Stomach (tissue), 9 donors: ENCODE data around the gene ERVFRD-1. TPM values are rescaled to one million over a fixed set of nuclear protein-coding genes. Genes with fewer than 3 reads are reported as not detected.

ENCODE experiments used
- DNase-seq, 2 donors: peaks; one replicate each; pipeline versions ENCODE4 v3.0.0 to v3.0.0-alpha.2; 2013 to 2019
- H3K27ac ChIP-seq, 5 donors: fragments of 200-600 bp in 4 of 5; sonication (generic) in 4 of 5; one replicate each; pipeline ENCODE4 v1.5.1; 2013 to 2019; ENCODE audit warnings: mild to moderate bottlenecking in 1 of 5, moderate library complexity in 1 of 5
- H3K27me3 ChIP-seq, 3 donors: fragments of 200-600 bp; sonication (generic); one replicate each; pipeline ENCODE4 v1.5.1; 2017 to 2019; ENCODE audit warnings: mixed run types in 1 of 3
- H3K36me3 ChIP-seq, 4 donors: fragments of 200-600 bp; sonication (generic); 1 replicate in 3 of 4; 2 replicates in 1 of 4; pipeline ENCODE4 v1.5.1; 2016 to 2019
- H3K4me1 ChIP-seq, 4 donors: fragments of 200-600 bp; sonication (generic); one replicate each; pipeline ENCODE4 v1.5.1; 2016 to 2019
- H3K4me3 ChIP-seq, 4 donors: fragments of 200-600 bp; sonication (generic) in 3 of 4; one replicate each; pipeline ENCODE4 v1.5.1; 2016 to 2019; ENCODE audit warnings: mild to moderate bottlenecking in 1 of 4
- H3K9me3 ChIP-seq, 4 donors: fragments of 200-600 bp; sonication (generic); one replicate each; pipeline ENCODE4 v1.5.1; 2016 to 2019
- CTCF ChIP-seq, 7 experiments: fragments of 450-650 bp in 4 of 7; fragments of 200-600 bp in 3 of 7; sonication (generic) in 3 of 7; IDR thresholded peaks; one replicate each; pipeline ENCODE4 v1.5.1; 2016 to 2019; ENCODE audit warnings: antibody characterized with exemption in 7 of 7, control low read depth in 2 of 7, mild to moderate bottlenecking in 1 of 7
- EP300 ChIP-seq: sonication (generic); formaldehyde crosslinking; IDR thresholded peaks from one replicate; pipeline ENCODE4 v1.6.1; 2017; ENCODE audit warnings: antibody characterized with exemption
- POLR2A ChIP-seq, 4 donors: fragments of 450-650 bp; IDR thresholded peaks; one replicate each; pipeline ENCODE4 v1.6.1; 2016; ENCODE audit warnings: antibody characterized with exemption in 4 of 4, control low read depth in 2 of 4, mild to moderate bottlenecking in 1 of 4, moderate library complexity in 1 of 4
- POLR2AphosphoS5 ChIP-seq, 3 donors: sonication (generic); formaldehyde crosslinking; IDR thresholded peaks; one replicate each; pipeline ENCODE4 v1.6.1; 2016; ENCODE audit warnings: antibody characterized with exemption in 3 of 3
- WGBS, 5 donors: extraction: QIAGEN DNeasy Blood & Tissue Kit in 3 of 5; methylation state at CpG; one replicate each; pipeline versions ENCODE4 v1.1.5 to v1.1.7; 2013 to 2018; 5-methylcytosine and 5-hydroxymethylcytosine counted together
- intact Hi-C: fragments of 100-400 bp; cut with DNase I; formaldehyde crosslinking; loops from one replicate; pipeline ENCODE4 v1.15.1; 2023; ENCODE audit warnings: low total_unique reads
- polyA plus RNA-seq, 3 donors: library from polyadenylated mRNA; stranded (reverse); fragments of 200-250 nt; gene quantifications; one replicate each; pipeline ENCODE4 v1.2.3, GENCODE V29; 2013
- total RNA-seq, 5 donors: library from RNA; depleted of rRNA; stranded (reverse); fragments of >200 nt; gene quantifications; one replicate each; pipeline versions ENCODE4 v1.1.0 to v1.2.3, GENCODE V29; 2014 to 2016
- donor health status: healthy with polysubstance abuse.
- donor health status: Bipolar disorder and iron deficiency.
- donor health status: healthy.

The ERVFRD-1 gene
- total and polyA plus RNA-seq, 8 donors = 0.15 to 1.2 (median 0.19) TPM; not detected in 5

- TF ChIP-seq POLR2AphosphoS5 (IDR thresholded peaks at IDR 0.05) = no peak
- no peak for TF ChIP-seq CTCF (IDR thresholded peaks at IDR 0.05)
- TF ChIP-seq EP300 = no peak
- TF ChIP-seq POLR2A (IDR thresholded peaks at IDR 0.05) = no peak
- 59 to 79% (median 76%) methylated on average over 3 of the region's 3 CpGs for WGBS, 5 donors
- intact Hi-C loops = loop anchor here (5.0 kb wide), 1 partner anchor 357 kb away; no protein-coding TSS in a partner anchor
- H3K36me3 ChIP-seq = peaks cover 4 to 10% (median 8%) of the 10 kb centered on the region in 4 donors
- H3K9me3 ChIP-seq = no peaks in the 10 kb centered on the region
- H3K27ac ChIP-seq = no peak overlapping the region
- peaks cover 0 to 3% (median 0%) of the 10 kb centered on the region in 4 donors for H3K4me1 ChIP-seq
- DNase-seq = no peak
- no peaks in the 10 kb centered on the region for H3K27me3 ChIP-seq
- H3K4me3 ChIP-seq = no peak overlapping the region
These were observed 28.5 kb upstream of the ERVFRD-1 start for GRCh38 chr6:11140056-11140455.

- Histone ChIP-seq H3K27ac (no peak overlapping the region), H3K9me3 (no peaks in the 10 kb centered on the region), H3K36me3 (peaks cover 8 to 18% (median 15%) of the 10 kb centered on the region in 4 donors), H3K4me3 (no peak overlapping the region), H3K4me1 (no peaks in the 10 kb centered on the region), H3K27me3 (no peaks in the 10 kb centered on the region)
- no peak for DNase-seq
- WGBS, 5 donors = 79 to 90% (median 86%) methylated on average over 3 of the region's 3 CpGs
- intact Hi-C loops = no loop called here
- TF ChIP-seq EP300 (no peak), POLR2A (IDR thresholded peaks at IDR 0.05) (no peak), CTCF (IDR thresholded peaks at IDR 0.05) (no peak), POLR2AphosphoS5 (IDR thresholded peaks at IDR 0.05) (no peak)
These were observed 27.8 kb upstream of the ERVFRD-1 start for GRCh38 chr6:11139051-11139960.

GRCh38 chr6:11136809-11137208 is 25.3 kb upstream of the ERVFRD-1 start:
- Histone ChIP-seq H3K27ac (no peak overlapping the region), H3K9me3 (no peaks in the 10 kb centered on the region), H3K4me3 (no peak overlapping the region), H3K27me3 (no peaks in the 10 kb centered on the region), H3K4me1 (no peaks in the 10 kb centered on the region), H3K36me3 (peaks cover 8 to 18% (median 17%) of the 10 kb centered on the region in 4 donors)
- DNase-seq = no peak
- TF ChIP-seq POLR2A (IDR thresholded peaks at IDR 0.05) (no peak), POLR2AphosphoS5 (IDR thresholded peaks at IDR 0.05) (no peak)
- intact Hi-C loops = no loop called here

GRCh38 chr6:11133281-11133680 is 21.8 kb upstream of the ERVFRD-1 start:
- WGBS, 5 donors = 80 to 82% (median 80%) methylated on average over 5 of the region's 5 CpGs
- H3K4me1 ChIP-seq = no peaks in the 10 kb centered on the region
- no peaks in the 10 kb centered on the region for H3K27me3 ChIP-seq
- intact Hi-C loops = no loop called here
- H3K9me3 ChIP-seq = no peaks in the 10 kb centered on the region
- peaks cover 8 to 18% (median 17%) of the 10 kb centered on the region in 4 donors for H3K36me3 ChIP-seq
- DNase-seq = no peak
- no peak overlapping the region for H3K4me3 ChIP-seq
- TF ChIP-seq POLR2AphosphoS5 (IDR thresholded peaks at IDR 0.05) (no peak), POLR2A (IDR thresholded peaks at IDR 0.05) (no peak), EP300 (no peak), CTCF (IDR thresholded peaks at IDR 0.05) (no peak)
- no peak overlapping the region for H3K27ac ChIP-seq
